ENCODE data around the gene UGT1A1.
"Not testable (repeated sequence)": the region's sequence is repeated elsewhere in the genome, so short reads cannot be mapped to it uniquely, and the experiment has no call there.

Gene UGT1A1

DNA sequence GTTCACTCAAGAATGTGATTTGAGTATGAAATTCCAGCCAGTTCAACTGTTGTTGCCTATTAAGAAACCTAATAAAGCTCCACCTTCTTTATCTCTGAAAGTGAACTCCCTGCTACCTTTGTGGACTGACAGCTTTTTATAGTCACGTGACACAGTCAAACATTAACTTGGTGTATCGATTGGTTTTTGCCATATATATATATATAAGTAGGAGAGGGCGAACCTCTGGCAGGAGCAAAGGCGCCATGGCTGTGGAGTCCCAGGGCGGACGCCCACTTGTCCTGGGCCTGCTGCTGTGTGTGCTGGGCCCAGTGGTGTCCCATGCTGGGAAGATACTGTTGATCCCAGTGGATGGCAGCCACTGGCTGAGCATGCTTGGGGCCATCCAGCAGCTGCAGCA, at the start of gene UGT1A1:
UGT1A1 (plus strand) TSS at position 228 of the 400 bp plus-strand sequence; CDS start at position 246, 18 bp downstream.
- no peak for DNase-seq (ENCODE audit: low read depth, low spot score)

DNA sequence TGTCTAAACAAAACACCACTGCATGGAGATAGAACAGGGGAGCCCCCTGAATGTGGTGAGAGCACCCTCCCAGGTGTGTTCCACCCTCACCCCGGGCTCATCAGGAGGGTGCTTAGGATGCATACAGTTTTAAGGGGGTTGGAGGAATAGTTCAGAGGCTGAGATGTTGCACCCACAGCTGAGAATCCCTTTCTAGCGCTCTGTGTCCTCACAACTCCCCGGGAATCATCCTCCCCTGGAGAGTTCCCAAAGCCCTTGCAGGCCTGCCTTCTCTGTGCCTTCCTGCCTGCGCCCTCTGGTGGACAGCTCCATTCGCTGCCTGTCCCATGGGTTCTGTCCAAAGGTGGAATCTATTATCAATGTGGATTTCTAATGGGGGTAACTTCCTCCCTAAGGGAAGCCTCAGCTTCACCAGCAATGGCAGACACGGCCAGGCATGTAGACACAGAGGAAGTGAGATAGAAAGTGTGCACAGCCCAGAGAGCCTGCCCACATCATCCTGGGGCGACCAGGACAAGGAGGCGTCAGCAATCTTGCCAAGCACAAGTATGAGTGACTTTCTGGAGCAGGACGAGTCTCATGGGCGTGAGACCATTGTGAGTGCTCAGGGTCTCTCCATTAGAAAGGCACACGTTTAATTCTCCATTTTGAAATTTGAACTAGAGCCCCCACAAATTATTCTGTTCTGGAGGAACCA, 48.6 kb upstream of the UGT1A1 start:
- peak; percentile 40 for DNase-seq (ENCODE audit: low read depth, low spot score)

DNA sequence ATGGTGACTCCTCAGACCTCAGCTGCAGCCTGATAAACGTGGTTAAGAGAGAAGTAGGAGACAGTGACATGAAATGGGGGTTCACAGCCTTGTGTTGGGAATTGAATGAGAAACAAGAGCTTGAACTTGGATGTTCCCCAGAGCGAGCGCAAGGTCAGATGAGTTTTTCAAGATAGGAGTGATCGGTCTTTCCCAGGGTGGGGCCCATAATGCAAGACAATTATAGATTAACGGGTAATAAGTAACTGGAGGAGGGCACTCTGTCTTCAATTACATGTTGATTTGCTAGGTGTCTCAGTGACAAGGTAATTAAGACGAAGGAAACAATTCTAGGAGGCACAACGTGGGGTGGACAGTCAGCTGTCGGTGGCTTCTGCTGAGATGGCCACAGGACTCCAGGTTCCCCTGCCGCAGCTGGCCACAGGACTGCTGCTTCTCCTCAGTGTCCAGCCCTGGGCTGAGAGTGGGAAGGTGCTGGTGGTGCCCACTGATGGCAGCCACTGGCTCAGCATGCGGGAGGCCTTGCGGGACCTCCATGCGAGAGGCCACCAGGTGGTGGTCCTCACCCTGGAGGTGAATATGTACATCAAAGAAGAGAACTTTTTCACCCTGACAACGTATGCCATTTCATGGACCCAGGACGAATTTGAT, 47.3 kb upstream of the UGT1A1 start, which contains the start of gene UGT1A5:
UGT1A5 (plus strand) TSS at position 297 of the 651 bp plus-strand sequence; CDS start at position 382, 85 bp downstream.
- no peak for DNase-seq (ENCODE audit: low read depth, low spot score)

DNA sequence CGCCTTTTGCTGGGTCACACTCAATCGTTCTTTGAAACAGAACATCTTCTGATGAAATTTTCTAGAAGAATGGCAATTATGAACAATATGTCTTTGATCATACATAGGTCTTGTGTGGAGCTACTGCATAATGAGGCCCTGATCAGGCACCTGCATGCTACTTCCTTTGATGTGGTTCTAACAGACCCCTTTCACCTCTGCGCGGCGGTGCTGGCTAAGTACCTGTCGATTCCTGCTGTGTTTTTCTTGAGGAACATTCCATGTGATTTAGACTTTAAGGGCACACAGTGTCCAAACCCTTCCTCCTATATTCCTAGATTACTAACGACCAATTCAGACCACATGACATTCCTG, 46.8 kb upstream of the UGT1A1 start:
- DNase-seq (ENCODE audit: low read depth, low spot score) = no peak

DNA sequence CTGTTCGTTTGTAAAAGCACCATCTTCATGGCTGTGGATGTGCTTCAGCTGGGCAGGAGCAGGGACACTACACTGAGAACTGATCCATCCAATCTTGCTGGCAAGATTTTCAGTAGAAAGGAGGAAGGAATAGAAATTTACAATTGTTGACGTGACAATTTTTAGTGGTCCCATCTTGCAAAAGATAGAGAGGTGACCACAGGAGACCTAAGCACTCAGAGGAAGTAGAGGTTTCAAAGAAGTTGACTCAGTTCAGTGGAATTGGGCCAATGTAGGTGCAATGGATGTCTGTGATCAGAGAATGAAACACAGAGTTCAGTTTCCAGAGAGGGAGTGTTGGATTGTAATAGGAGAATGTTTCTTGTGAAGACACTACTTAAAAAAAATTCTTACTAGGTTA, 45.9 kb upstream of the UGT1A1 start:
- DNase-seq (ENCODE audit: low read depth, low spot score) = no peak

DNA sequence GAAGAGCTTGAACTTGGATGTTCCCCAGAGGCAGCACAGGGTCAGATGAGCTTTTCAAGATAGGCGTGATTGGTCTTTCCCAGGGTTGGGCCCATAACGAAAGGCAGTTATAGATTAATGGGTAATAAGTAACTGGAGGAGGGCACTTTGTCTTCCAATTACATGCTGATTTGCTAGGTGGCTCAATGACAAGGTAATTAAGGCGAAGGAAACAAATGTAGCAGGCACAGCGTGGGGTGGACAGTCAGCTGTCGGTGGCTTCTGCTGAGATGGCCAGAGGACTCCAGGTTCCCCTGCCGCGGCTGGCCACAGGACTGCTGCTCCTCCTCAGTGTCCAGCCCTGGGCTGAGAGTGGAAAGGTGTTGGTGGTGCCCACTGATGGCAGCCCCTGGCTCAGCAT, 41.5 kb upstream of the UGT1A1 start, which contains the start of gene UGT1A4:
UGT1A4 (plus strand) TSS at position 185 of the 400 bp plus-strand sequence; CDS start at position 270, 85 bp downstream.
- DNase-seq (ENCODE audit: low read depth, low spot score) = no peak

DNA sequence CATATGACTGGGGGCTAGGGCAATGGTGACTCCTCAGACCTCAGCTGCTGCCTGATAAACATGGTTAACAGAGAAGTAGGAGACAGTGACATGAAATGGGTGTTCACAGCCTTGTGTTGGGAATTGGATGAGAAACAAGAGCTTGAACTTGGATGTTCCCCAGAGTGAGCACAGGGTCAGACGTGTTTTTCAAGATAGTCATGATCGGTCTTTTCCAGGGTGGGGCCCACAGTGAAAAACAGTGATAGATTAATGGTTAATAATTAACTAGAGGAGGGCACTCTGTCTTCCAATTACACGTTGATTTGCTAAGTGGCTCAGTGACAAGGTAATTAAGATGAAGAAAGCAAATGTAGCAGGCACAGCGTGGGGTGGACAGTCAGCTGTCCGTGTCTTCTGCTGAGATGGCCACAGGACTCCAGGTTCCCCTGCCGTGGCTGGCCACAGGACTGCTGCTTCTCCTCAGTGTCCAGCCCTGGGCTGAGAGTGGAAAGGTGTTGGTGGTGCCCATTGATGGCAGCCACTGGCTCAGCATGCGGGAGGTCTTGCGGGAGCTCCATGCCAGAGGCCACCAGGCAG, 31.3 kb upstream of the UGT1A1 start, which contains the start of gene UGT1A3:
UGT1A3 (plus strand) TSS at position 320 of the 579 bp plus-strand sequence; CDS start at position 405, 85 bp downstream.
- DNase-seq (ENCODE audit: low read depth, low spot score) = no peak

DNA sequence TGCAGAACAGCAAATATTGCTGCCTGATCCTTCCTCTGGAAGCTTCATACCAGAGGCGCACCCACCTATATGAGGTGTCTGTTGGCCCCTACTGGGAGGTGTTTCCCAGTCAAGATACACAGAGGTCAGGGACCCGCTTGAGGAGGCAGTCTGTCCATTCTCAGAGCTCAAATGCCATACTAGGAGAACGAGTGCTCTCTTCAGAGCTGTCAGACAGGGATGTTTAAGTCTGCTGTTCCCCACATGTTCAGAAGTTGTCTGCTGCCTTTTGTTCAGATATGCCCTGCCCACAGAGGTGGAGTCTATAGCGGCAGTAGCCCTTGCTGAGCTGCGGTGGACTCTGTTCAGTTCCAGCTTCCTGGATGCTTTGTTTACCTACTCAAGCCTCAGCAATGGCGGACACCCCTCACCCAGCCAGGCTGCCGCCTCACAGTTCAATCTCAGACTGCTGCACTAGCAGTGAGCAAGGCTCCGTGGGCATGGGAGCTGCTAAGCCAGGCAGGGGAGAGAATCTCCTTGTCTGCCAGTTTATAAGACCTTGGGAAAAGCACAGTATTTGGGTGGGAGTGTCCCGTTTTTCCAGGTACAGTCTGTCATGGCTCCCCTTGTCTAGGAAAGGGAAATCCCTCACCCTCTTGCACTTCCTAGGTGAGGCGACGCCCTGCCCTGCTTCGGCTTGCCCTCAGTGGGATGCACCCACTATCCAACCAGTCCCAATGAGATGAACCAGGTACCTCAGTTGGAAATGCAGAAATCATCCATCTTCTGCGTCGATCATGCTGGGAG, 23.0 kb upstream of the UGT1A1 start:
- not testable (repeated sequence) for DNase-seq (ENCODE audit: low read depth, low spot score)

DNA sequence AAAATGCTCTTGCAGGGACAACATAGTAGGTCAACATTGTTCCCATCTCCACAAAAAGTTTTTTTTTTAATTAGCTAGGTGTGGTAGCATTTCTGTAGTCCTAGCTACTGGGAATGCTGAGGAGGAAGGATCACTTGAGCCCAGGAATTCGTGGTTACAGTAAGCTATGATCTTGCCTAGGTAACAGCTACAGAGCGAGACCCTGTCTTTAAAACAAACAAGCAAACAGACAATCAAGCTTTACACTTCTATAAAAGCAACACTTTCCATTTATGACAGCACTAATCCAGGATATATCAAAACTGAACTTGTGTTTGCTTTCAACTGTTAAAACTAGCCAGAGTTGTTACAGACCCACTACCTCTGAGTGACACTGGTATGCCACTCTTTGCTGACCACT, 19.2 kb upstream of the UGT1A1 start:
- no peak for DNase-seq (ENCODE audit: low read depth, low spot score)

DNA sequence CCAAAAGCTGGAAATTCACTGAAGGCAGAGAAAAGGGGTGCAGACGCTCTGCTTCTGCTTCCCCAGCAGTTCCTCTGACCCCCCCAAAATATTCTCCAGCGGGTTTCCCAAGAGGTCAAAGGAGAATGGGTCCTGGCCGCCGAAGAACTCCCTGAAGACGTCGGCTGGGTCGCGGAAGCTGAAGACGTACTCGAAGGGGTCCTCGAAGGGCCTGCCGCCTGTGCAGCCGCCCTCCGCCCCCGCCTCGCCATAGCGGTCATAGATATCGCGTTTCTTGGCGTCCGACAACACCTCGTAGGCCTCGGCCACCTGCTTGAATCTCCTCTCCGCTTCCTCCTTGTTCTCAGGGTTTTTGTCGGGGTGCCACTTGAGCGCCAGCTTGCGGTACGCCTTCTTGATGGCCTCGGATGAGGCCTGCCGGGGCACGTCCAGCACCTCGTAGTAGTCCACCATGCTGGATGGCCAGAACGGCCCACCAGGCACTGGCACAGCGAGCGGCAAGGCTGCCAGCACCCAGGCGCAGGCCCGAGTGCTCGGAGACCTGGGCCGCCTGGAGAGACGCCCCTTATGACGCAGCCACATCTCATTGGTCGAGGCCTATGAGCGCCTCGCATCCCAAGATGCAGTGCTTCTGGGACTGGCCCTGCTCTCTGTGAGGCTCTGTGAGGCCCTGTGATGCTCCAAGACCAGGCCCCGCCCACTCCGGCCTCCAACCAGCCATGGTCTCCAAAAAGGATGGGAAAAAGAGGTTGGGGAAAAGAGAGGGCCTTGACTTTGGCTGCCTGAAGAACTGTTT, 16.4 kb upstream of the UGT1A1 start:
- DNase-seq (ENCODE audit: low read depth, low spot score) = no peak

DNA sequence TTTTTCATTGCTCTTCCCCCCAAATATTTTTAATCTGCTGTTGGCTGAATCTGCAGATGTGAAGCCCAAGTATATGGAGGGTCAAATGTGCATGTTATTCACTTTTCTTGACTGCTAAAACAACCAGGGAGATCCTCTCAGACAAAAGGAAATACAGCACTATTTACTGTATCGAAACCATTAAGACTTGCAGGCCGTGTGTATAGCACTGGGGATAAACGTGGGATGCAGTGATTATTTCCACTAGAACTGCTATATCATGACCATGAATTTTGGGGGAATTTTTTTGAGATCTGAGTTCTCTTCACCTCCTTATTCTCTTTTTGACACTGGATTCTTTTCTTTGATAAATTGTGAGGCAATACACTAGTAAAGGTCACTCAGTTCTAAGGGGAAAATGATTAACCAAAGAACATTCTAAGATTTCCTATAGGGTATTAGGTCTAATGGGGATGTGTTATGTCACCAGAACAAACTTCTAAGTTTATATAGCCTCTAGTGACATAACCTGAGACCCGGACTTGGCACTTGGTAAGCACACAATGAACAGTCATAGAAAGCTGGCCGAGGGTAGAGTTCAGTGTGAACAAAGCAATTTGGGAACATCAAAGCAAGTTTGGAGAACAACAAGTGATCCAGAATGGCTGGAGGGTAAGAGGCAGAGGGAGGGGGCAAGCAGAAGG, 14.9 kb upstream of the UGT1A1 start:
- DNase-seq (ENCODE audit: low read depth, low spot score) = no peak

DNA sequence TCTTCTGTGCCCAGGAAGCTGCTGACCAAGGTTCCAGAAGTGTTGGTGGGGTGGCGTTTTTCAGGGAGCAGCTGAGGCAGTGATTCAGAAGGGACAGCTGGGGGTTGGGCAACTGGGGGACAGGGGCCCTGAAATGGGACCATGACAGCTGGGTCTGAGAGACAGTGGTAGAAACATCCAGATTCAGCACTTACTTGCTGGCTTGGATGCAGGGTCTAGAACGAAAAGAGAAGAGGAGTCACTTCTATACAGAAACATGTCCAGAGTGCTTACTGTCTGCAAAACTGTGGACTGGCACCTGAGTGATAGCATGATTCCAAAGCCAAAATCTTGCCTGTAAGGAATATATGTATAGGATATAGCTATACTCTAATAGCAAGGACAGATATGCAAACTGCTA, 14.2 kb upstream of the UGT1A1 start:
- not testable (repeated sequence) for DNase-seq (ENCODE audit: low read depth, low spot score)

DNA sequence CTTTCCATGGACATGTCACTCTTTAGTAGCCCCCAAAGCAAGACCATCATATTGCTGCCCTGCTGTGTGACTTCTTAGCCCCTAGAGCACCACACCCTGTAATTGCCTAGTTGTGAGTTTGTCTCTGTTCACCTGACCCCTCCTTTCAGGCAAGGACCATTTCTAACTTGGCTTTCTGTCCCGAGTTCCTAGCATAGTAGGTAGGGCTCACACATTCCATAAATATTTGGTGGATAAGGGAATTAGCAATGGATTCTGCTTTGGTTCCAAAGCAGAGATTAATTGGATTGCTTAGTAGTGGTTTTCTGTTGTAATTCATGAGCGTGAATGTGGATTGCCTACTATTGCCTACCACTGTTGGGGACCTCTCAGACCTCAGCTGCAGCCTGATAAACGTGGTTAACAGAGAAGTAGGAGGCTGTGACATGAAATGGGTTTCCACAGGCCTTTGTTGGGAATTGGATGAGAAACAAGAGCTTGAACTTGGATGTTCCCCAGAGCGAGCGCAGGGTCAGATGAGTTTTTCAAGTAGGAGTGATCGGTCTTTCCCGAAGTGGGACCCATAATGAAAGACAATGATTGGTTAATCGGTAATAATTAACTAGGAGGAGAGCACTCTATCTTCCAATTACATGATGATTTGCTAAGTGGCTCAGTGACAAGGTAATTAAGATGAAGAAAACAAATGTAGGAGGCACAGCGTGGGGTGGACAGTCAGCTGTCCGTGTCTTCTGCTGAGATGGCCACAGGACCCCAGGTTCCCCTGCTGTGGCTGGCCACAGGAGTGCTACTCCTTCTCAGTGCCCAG, 13.4 kb upstream of the UGT1A1 start:
- DNase-seq (ENCODE audit: low read depth, low spot score) = no peak

DNA sequence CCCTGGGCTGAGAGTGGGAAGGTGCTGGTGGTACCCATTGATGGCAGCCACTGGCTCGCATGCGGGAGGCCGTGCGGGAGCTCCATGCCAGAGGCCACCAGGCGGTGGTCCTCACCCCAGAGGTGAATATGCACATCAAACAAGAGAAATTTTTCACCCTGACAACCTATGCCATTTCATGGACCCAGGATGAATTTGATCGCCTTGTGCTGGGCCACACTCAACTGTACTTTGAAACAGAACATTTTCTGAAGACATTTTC, 12.9 kb upstream of the UGT1A1 start:
- DNase-seq (ENCODE audit: low read depth, low spot score) = no peak

DNA sequence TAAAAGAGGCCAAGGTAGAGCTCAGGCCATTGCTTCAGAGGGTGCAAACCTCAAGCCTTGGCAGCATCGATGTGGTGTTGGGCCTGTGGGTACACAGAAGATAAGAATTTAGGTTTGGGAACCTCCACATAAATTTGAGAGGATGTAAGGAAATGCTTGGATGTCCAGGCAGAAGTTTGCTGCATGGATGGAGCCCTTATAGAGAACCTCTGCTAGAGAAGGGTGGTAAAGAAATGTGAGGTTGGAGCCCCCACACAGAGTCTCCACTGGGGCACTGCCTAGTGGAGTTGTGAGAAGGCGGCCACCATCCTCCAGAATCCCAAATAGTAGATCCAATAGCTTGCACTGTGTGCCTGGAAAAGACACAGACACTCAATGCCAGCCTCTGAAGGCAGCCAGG, 9.4 kb upstream of the UGT1A1 start:
- not testable (repeated sequence) for DNase-seq (ENCODE audit: low read depth, low spot score)

DNA sequence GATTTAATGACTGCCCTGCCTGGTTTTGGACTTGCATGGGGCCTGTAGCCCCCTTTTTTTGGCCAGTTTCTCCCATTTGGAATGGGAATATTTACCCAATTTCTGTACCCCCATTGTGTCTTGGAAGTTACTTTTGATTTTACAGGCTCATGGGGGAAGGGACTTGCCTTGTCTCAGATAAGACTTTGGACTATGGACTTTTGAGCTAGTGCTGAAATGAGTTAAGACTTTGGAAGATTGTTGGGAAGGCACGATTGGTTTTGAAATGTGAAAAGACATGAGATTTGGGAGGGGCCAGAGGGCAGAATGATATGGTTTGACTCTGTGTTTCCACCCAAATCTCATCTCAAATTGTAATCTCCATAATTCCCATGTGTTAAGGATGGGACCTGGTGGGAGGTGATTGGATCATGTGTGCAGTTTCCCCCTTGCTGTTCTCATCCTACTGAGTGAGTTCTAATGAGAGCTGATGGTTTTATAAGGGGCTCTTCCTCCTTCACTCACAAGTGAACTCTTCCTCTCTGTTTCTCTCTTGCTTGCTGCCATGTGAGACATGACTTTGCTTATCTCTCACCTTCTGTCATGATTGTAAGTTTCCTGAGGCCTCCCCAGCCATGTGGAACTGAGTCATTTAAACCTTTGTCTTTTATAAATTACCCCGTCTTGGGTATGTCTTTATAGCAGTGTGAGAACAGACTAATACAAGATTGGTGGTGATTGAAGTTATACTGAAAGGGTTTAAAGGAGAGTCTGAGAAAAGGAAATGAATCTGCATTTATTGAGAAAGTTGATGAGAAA, 8.7 kb upstream of the UGT1A1 start:
- not testable (repeated sequence) for DNase-seq (ENCODE audit: low read depth, low spot score)

DNA sequence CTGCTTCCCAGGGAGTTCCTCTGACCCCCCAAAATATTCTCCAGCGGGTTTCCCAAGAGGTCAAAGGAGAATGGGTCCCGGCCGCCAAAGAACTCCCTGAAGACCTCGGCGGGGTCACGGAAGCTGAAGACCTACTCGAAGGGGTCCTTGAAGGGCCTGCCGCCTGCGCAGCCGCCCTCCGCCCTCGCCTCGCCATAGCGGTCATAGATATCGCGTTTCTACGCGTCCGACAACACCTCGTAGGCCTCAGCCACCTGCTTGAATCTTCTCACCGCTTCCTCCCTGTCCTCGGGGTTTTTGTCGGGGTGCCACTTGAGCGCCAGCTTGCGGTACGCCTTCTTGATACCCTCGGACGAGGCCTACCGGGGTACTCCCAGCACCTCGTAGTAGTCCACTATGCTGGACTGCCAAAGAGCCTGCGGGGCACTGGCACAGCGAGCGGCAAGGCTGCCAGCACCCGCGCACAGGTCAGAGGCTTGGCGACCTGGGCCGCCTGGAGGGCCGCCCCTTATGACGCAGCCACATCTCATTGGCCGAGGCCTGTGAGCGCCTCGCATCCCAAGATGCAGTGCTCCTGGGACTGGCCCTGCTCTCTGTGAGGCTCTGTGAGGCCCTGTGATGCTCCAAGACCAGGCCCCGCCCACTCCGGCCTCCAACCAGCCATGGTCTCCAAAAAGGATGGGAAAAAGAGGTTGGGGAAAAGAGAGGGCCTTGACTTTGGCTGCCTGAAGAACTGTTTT, 5.0 kb upstream of the UGT1A1 start:
- no peak for DNase-seq (ENCODE audit: low read depth, low spot score)

DNA sequence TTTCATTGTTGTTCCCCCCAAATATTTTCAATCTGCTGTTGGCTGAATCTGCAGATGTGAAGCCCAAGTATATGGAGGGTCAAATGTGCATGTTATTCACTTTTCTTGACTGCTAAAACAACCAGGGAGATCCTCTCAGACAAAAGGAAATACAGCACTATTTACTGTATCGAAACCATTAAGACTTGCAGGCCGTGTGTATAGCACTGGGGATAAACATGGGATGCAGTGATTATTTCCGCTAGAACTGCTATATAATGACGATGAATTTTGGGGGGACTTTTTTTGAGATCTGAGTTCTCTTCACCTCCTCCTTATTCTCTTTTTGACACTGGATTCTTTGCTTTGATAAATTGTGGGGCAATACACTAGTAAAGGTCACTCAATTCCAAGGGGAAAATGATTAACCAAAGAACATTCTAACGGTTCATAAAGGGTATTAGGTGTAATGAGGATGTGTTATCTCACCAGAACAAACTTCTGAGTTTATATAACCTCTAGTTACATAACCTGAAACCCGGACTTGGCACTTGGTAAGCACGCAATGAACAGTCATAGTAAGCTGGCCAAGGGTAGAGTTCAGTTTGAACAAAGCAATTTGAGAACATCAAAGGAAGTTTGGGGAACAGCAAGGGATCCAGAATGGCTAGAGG, 3.5 kb upstream of the UGT1A1 start:
- DNase-seq (ENCODE audit: low read depth, low spot score) = no peak

Measured in activated naive CD8-positive, alpha-beta T cell treated with anti-CD3 and anti-CD28 coated beads, Interleukin-2, amount 50 U/mL, for 16 hours (primary cell).